ENCODE results near the gene C5orf58. TPM values are rescaled to one million over a fixed set of nuclear protein-coding genes. Genes with fewer than 3 reads are reported as not detected.

C5orf58 gene
- total and polyA plus RNA-seq, 2 donors from 2014 or later, result not detected

DNA sequence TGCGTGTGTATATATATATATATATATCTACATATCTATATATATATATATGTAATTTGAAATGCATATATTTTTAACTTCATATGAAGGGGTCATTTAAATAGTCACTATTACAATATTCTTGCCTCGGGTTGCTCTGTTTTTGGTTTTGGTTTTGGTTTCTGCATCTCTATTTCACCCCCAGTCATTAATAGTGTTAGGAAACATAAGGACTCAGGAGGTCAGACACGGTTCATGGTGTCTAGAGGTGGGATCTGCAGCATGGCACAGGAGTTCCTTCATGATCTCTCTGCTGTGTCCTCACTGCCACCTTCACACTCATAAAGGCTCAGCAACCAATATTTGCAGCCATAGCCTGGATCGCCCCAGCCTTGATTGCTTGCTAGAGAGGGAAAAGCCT lies 16.6 kb downstream of the C5orf58 start:
- TF ChIP-seq, protein P1, sequence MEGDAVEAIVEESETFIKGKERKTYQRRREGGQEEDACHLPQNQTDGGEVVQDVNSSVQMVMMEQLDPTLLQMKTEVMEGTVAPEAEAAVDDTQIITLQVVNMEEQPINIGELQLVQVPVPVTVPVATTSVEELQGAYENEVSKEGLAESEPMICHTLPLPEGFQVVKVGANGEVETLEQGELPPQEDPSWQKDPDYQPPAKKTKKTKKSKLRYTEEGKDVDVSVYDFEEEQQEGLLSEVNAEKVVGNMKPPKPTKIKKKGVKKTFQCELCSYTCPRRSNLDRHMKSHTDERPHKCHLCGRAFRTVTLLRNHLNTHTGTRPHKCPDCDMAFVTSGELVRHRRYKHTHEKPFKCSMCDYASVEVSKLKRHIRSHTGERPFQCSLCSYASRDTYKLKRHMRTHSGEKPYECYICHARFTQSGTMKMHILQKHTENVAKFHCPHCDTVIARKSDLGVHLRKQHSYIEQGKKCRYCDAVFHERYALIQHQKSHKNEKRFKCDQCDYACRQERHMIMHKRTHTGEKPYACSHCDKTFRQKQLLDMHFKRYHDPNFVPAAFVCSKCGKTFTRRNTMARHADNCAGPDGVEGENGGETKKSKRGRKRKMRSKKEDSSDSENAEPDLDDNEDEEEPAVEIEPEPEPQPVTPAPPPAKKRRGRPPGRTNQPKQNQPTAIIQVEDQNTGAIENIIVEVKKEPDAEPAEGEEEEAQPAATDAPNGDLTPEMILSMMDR (IDR thresholded peaks at IDR 0.05; ENCODE audit: borderline replicate concordance, extremely low read depth, insufficient read depth), result no peak
- no peak overlapping the region for H3K4me3 ChIP-seq (ENCODE audit: low read length in 3 of 3)
- FAIRE-seq, result no peak
- H3K36me3 ChIP-seq (ENCODE audit: control insufficient read depth in 2 of 3, insufficient read depth in 3 of 3, low read length in 3 of 3), result no peaks in the 10 kb centered on the region
- no peaks in the 10 kb centered on the region for H3K9me3 ChIP-seq (ENCODE audit: control insufficient read depth in 2 of 3, insufficient read depth in 1 of 3, low read length in 3 of 3)
- H3K27me3 ChIP-seq (ENCODE audit: control insufficient read depth, insufficient read depth, low read length), result no peaks in the 10 kb centered on the region
- DNase-seq, result no peak
- intact Hi-C loops (cut with DNase I), result no loop called here
- H3K27ac ChIP-seq (ENCODE audit: low read depth in 2 of 2, low read length in 2 of 2), result no peak overlapping the region
- no peaks in the 10 kb centered on the region for H3K4me1 ChIP-seq (ENCODE audit: control insufficient read depth in 2 of 3, insufficient read depth in 2 of 3, low read depth in 1 of 3, low read length in 3 of 3)
- H3K9ac ChIP-seq (ENCODE audit: low read length in 3 of 3), result no peak overlapping the region

DNA sequence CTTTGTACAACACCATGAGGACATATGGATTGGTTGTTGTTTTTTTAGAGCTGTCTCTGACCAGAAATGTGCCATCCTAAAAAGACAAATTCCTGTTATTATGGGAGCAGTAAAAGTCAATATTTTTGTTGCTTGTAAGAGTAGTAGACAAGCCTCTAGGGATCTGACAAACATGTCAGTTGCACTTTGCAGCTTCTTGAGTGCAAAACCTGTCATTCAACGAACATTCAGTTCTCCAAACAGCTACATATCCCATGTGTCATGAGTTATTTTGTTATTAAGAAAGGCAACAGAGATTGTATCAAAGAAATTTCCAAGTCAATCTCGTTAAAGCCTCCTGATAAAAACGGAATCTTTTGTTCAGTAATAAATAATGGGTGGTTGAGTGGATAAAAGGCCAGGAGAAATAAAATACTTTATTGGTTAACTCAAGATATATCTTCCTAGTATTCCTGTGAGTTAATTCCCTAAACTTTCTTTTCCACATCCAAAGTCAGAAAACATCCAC lies 18.1 kb downstream of the C5orf58 start:
- TF ChIP-seq, protein P1 (IDR thresholded peaks at IDR 0.05; ENCODE audit: borderline replicate concordance, extremely low read depth, insufficient read depth), result no peak
- H3K36me3 ChIP-seq (ENCODE audit: control insufficient read depth in 2 of 3, insufficient read depth in 3 of 3, low read length in 3 of 3), result no peaks in the 10 kb centered on the region
- H3K9ac ChIP-seq (ENCODE audit: low read length in 3 of 3), result no peak overlapping the region
- DNase-seq, result no peak
- no peaks in the 10 kb centered on the region for H3K27me3 ChIP-seq (ENCODE audit: control insufficient read depth, insufficient read depth, low read length)
- FAIRE-seq, result no peak
- no peak overlapping the region for H3K27ac ChIP-seq (ENCODE audit: low read depth in 2 of 2, low read length in 2 of 2)
- intact Hi-C loops (cut with DNase I), result no loop called here
- no peaks in the 10 kb centered on the region for H3K4me1 ChIP-seq (ENCODE audit: control insufficient read depth in 2 of 3, insufficient read depth in 2 of 3, low read depth in 1 of 3, low read length in 3 of 3)
- H3K9me3 ChIP-seq (ENCODE audit: control insufficient read depth in 2 of 3, insufficient read depth in 1 of 3, low read length in 3 of 3), result no peaks in the 10 kb centered on the region
- no peak overlapping the region for H3K4me3 ChIP-seq (ENCODE audit: low read length in 3 of 3)

DNA sequence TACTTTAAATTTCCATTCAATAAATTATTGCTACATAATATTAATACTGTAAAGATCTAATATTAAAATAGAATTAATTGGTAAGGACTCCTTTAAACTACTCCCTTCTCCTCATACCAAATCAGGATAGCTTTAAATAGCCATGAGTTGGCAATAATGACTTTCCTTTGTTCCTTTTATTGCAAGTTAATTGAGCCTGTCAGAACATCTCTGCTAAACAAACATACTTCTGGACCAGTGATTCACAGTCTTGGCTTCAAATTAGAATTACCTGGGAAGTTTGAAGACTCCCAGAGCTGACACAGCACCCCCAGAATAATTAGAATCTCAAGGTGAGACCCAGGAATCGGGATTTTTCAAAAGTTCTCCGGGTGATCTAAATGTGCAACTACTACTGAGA lies 18.7 kb downstream of the C5orf58 start:
- H3K4me1 ChIP-seq (ENCODE audit: control insufficient read depth in 2 of 3, insufficient read depth in 2 of 3, low read depth in 1 of 3, low read length in 3 of 3), result no peaks in the 10 kb centered on the region
- H3K4me3 ChIP-seq (ENCODE audit: low read length in 3 of 3), result no peak overlapping the region
- no peak overlapping the region for H3K27ac ChIP-seq (ENCODE audit: low read depth in 2 of 2, low read length in 2 of 2)
- H3K9me3 ChIP-seq (ENCODE audit: control insufficient read depth in 2 of 3, insufficient read depth in 1 of 3, low read length in 3 of 3), result no peaks in the 10 kb centered on the region
- no peaks in the 10 kb centered on the region for H3K27me3 ChIP-seq (ENCODE audit: control insufficient read depth, insufficient read depth, low read length)
- no peak overlapping the region for H3K9ac ChIP-seq (ENCODE audit: low read length in 3 of 3)
- peaks cover 0 to 3% (median 0%) of the 10 kb centered on the region in 3 donors for H3K36me3 ChIP-seq (ENCODE audit: control insufficient read depth in 2 of 3, insufficient read depth in 3 of 3, low read length in 3 of 3)
- DNase-seq (no peak), FAIRE-seq (no peak)
- intact Hi-C loops (cut with DNase I), result no loop called here
- TF ChIP-seq, protein P1 (IDR thresholded peaks at IDR 0.05; ENCODE audit: borderline replicate concordance, extremely low read depth, insufficient read depth), result no peak

DNA sequence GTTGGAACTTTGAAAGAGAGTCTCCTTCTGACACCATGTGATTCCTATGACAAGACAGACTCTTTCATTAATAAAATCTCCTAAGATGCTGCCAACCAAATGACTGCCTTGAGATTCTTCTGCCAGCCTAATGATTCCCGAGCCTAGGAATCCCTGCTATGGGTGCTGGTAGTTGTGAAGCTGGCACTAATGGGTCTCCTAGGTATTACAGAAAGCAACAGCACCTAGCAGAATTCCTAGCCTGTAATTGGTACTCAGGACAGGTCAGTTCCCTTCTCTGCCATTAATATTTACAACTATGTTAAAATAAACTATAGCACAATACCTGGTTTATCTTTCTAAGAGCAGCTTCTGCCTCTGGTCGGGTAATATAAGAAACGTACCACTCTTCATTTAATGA lies 19.3 kb downstream of the C5orf58 start:
- TF ChIP-seq, protein P1 (IDR thresholded peaks at IDR 0.05; ENCODE audit: borderline replicate concordance, extremely low read depth, insufficient read depth), result no peak
- Histone ChIP-seq H3K36me3 (ENCODE audit: control insufficient read depth in 2 of 3, insufficient read depth in 3 of 3, low read length in 3 of 3) (peaks cover 0 to 3% (median 0%) of the 10 kb centered on the region in 3 donors), H3K4me3 (ENCODE audit: low read length in 3 of 3) (no peak overlapping the region), H3K9ac (ENCODE audit: low read length in 3 of 3) (no peak overlapping the region), H3K27ac (ENCODE audit: low read depth in 2 of 2, low read length in 2 of 2) (no peak overlapping the region), H3K9me3 (ENCODE audit: control insufficient read depth in 2 of 3, insufficient read depth in 1 of 3, low read length in 3 of 3) (no peaks in the 10 kb centered on the region), H3K27me3 (ENCODE audit: control insufficient read depth, insufficient read depth, low read length) (no peaks in the 10 kb centered on the region), H3K4me1 (ENCODE audit: control insufficient read depth in 2 of 3, insufficient read depth in 2 of 3, low read depth in 1 of 3, low read length in 3 of 3) (no peaks in the 10 kb centered on the region)
- intact Hi-C loops (cut with DNase I), result no loop called here
- DNase-seq (no peak), FAIRE-seq (no peak)
